ENCODE data around the gene TMEM179.

DNA sequence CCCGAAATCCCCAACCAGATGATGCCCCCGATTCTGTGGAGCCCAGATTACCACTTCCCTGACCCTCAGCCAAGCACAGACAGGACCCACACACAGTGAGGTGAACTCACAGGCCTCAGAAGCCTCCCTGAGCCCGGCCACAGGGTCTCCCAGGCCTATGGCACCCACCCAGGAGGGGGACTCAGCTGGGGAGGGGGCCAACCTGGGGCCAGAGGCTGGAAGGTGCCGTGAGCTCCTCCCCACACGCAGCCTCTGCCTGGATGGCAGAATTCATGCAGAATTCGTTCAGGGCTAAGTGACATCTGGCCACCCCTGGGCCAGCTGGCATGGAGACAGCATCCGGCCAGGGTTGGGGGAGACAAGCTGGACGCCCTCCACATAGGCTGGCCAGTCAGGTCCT lies 11.8 kb downstream of the TMEM179 start:
- TF ChIP-seq, protein P1, sequence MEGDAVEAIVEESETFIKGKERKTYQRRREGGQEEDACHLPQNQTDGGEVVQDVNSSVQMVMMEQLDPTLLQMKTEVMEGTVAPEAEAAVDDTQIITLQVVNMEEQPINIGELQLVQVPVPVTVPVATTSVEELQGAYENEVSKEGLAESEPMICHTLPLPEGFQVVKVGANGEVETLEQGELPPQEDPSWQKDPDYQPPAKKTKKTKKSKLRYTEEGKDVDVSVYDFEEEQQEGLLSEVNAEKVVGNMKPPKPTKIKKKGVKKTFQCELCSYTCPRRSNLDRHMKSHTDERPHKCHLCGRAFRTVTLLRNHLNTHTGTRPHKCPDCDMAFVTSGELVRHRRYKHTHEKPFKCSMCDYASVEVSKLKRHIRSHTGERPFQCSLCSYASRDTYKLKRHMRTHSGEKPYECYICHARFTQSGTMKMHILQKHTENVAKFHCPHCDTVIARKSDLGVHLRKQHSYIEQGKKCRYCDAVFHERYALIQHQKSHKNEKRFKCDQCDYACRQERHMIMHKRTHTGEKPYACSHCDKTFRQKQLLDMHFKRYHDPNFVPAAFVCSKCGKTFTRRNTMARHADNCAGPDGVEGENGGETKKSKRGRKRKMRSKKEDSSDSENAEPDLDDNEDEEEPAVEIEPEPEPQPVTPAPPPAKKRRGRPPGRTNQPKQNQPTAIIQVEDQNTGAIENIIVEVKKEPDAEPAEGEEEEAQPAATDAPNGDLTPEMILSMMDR (IDR thresholded peaks at IDR 0.05; ENCODE audit: low read depth, low read length) = no peak
- TF ChIP-seq POLR2A (IDR thresholded peaks at IDR 0.05; ENCODE audit: extremely low read depth, insufficient read length) = no peak
- TF ChIP-seq, protein P2, sequence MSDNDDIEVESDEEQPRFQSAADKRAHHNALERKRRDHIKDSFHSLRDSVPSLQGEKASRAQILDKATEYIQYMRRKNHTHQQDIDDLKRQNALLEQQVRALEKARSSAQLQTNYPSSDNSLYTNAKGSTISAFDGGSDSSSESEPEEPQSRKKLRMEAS (IDR thresholded peaks at IDR 0.05; ENCODE audit: low read depth, low read length) = no peak
- TF ChIP-seq MYC (IDR thresholded peaks at IDR 0.05; ENCODE audit: low read depth, low read length) = no peak
